ENCODE data around the gene CAPN3.

DNA sequence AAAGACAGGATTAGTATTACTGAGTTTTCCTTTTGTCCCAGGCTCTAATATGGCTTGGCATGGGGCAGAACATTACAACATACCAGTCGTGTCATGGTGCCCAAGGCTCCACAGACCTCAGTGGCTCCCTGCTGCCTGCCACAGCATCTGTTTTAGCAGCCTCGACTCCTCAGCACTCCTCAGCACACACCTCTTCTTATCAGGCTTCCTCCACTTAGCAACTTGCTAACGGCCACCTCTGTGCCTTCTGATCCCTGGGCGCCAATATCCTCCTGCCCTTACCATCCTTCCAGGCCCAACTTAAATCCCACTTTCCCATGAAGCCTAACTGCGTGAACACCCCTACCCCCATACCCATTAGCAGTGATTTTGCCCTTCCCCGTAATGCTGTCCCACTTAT is 6.2 kb upstream of the CAPN3 start:
- TF ChIP-seq TAF1 (IDR thresholded peaks at IDR 0.05; ENCODE audit: low read depth, low read length) (no peak), POLR2A (IDR thresholded peaks at IDR 0.05; ENCODE audit: low read depth, low read length) (no peak)

All from GM12891 (cell line).